Brain pericyte (primary cell): Measurements from ENCODE around the gene ADAM11.
"Not testable (repeated sequence)": the region's sequence is repeated elsewhere in the genome, so short reads cannot be mapped to it uniquely, and the experiment has no call there.

Source experiments
- DNase-seq: peaks from one replicate; pipeline ENCODE4 v3.0.0-alpha.2; 2012; ENCODE audit warnings: low read depth, low spot score

ADAM11 gene, protein sequence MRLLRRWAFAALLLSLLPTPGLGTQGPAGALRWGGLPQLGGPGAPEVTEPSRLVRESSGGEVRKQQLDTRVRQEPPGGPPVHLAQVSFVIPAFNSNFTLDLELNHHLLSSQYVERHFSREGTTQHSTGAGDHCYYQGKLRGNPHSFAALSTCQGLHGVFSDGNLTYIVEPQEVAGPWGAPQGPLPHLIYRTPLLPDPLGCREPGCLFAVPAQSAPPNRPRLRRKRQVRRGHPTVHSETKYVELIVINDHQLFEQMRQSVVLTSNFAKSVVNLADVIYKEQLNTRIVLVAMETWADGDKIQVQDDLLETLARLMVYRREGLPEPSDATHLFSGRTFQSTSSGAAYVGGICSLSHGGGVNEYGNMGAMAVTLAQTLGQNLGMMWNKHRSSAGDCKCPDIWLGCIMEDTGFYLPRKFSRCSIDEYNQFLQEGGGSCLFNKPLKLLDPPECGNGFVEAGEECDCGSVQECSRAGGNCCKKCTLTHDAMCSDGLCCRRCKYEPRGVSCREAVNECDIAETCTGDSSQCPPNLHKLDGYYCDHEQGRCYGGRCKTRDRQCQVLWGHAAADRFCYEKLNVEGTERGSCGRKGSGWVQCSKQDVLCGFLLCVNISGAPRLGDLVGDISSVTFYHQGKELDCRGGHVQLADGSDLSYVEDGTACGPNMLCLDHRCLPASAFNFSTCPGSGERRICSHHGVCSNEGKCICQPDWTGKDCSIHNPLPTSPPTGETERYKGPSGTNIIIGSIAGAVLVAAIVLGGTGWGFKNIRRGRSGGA

DNA sequence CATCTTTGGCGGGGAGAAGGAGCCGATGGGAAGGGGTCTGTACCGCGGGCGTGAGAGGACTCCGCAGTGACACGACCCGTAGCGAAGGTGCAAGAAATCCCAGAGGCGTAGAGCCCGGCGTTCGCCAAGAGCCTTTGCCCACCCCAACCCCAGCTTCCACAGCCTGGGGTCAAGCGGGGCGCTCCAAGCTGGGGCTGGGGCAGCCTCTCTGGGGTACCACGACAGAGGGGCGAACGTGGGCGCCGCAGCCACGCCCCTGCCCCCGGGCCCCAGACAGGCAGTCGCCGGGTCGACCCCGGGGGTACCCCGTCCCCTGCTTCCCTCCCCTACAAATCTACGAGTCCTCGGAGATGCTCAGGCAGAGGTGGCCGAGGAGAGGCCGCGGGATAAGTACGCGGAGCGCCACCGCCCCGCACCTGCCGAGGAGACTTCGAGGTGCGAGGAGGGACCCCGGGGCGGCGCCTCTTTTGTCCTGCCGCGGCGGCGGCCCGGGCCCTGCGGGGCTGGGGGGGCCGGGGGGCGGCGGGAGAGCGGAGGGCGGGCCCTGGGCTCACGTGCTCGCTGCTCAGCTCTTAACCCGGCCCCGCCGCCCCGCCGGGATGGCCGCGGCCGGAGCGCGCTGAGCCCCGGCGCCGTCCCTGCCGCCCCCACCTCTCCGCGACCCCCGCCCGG is at the start of gene ADAM11:
Gene ADAM11 (plus strand): TSS at position 575 of the 672 bp plus-strand sequence. CDS start 212 bp downstream, outside the sequence.
- no peak for DNase-seq

- no peak for DNase-seq
Measured at GRCh38 chr17:44719444-44719843, 39.3 kb upstream of the ADAM11 start.

GRCh38 chr17:44722254-44722653 is 36.5 kb upstream of the ADAM11 start:
- no peak for DNase-seq

GRCh38 chr17:44726121-44726520 is 32.7 kb upstream of the ADAM11 start:
- DNase-seq: not testable (repeated sequence)

GRCh38 chr17:44733753-44734152 is 25.0 kb upstream of the ADAM11 start:
- no peak for DNase-seq

- no peak for DNase-seq
Measured at GRCh38 chr17:44734272-44734671, 24.5 kb upstream of the ADAM11 start.

DNA sequence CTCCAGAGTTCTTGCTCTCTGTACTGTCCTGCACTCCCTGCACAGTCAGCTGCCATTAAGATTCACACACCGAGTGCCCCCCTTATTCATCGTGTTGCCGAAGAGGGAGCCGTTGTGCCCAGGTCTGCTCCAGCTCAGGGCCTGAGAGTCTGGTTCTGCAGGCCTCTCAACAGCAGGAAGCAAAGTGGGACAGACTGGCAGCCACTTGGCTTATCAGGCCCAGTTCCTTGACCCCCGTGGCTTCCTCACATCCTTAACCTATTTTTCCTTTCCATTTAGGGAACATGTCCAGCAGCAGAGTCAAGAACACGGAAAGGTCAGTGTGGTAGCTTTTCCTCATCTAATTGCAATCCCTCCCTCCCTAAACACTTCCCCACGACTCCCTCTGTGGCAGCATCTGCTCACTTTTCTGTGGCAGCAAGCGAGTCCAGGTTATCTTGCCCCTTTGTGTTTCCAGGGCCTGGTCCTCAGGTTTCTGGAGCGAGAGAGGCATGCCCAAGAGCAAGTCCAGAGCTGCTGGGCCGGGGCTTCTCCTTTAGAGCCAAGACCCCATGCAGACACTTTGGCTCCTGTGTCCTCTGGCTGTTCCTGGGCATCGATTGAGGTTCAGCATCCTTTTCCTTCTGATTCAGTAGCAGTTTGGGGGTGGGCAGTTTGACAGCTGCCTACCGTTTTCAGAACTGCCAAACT is 22.1 kb upstream of the ADAM11 start:
- no peak for DNase-seq

DNA sequence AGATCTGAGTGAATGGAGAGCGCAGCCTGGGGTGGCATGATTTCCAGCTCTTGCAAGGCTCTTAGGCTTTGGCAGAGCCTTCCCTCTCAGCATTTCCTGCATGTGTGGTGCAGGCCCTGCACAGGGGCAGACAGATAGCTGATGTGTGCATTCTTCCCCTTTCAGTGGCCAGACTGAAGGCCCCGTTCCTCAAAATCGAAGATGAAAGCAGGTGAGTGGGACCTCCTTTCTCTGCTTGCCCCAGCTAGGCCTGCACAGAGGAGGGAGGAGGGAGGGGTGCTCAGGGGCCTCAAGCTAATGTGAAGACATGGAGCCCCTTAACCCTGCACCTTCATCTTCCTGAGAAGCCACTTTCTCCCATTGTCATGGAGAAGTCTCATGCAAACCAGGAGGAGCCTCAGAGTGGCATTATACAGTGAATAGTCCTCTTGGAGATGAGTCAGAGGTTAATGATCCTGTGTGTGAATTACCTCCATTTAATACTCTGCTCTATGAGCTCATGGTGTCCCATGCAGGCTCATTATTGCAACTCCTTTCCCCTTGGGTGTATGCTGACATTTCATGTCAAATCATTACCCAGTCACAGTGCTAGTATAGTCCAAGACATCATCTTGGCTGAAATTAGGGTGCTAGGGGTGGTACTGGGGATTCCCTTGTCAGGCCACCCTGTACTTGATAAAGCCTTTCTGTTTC is 20.4 kb upstream of the ADAM11 start:
- DNase-seq: no peak

- no peak for DNase-seq
Measured at GRCh38 chr17:44741316-44741715, 17.5 kb upstream of the ADAM11 start.

- DNase-seq: no peak
Measured at GRCh38 chr17:44745301-44745700, 13.5 kb upstream of the ADAM11 start.

- DNase-seq: not testable (repeated sequence)
Measured at GRCh38 chr17:44745738-44746137, 13.1 kb upstream of the ADAM11 start.

DNA sequence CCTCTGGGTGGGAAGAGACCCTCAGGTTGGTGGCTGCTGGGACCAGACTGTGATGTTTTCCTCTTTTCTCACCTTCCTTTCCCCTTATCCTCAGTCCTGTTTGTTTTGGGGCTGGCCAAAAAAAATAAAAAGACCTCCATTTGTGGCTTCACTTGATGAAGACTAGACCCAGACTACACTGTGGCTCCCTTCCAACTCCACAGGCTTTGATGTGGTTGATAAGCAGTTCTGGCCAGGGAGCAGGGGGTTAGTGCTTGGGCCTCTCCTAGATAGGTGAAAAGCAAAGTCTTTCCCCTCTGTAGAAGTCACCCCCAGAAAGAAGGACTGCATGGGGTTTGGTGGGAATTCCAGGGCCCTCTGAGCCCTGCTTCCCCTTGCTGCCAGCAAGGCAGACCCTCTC is 11.2 kb upstream of the ADAM11 start:
- no peak for DNase-seq

GRCh38 chr17:44749076-44749979 is 9.5 kb upstream of the ADAM11 start:
- no peak for DNase-seq

- no peak for DNase-seq
Measured at GRCh38 chr17:44749980-44750318, 8.8 kb upstream of the ADAM11 start.

- no peak for DNase-seq
Measured at GRCh38 chr17:44751331-44751730, 7.5 kb upstream of the ADAM11 start.

DNA sequence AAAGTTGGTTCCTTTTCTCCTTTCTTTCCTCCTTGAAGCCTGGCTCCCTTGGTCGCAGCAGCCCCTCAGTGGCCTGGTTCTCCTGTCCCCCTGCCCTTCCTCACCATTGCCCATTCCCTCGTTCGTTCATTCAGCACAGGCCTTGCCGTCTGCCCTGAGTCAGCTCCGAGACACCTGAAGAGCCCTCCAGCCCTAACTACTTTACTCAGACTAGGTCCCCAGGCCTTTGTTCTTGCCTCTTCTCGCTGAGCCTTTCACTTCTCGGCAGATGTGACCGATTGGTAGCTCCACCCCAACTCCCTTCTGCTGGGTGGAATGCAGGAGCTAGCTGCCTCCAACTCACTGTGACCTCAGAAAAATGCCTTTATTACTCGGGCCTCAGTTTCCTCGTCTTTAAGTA is 7.0 kb upstream of the ADAM11 start:
- DNase-seq: no peak

- DNase-seq: no peak
Measured at GRCh38 chr17:44752953-44753861, 5.6 kb upstream of the ADAM11 start.

DNA sequence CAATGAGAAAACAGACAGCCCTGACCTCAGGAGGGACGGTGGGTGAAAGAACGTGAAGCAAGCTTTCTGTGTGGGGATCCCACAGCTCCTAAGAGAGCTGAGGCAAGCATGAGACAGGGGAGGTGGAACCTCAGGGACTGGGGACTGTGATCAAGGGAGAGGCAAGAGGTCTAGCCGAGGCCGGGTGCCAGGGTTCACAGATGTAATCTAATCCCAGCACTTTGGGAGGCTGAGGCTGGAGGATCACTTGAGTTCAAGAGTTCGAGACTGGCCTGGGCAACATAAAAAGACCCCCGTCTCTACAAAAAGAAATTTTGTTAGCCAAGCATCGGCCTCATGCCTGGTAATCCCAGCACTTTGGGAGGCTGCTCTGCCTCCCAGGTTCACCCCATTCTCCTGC is 4.5 kb upstream of the ADAM11 start:
- no peak for DNase-seq

DNA sequence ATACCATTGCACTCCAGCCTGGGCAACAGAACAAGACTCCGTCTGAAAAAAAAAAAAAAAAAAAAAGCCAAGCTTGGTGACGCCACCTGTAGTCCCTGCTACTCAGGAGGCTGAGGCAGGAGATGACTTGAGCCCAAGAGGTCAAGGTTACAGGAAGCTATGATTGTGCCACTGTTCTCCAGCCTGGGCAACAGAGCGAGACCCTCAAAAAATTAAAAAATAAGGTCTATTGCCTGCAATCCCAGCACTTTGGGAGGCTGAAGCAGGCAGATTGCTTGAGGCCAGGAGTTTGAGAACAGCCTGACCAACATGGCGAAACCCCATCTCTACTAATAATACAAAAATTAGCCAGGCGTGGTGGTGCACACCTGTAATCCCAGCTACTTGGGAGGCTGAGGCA is 3.6 kb upstream of the ADAM11 start:
- DNase-seq: not testable (repeated sequence)
